Vagina (tissue), 2 donors: ENCODE results near the gene SEMA3E. TPM values are rescaled to one million over a fixed set of nuclear protein-coding genes. Genes with fewer than 3 reads are reported as not detected.

Source experiments
- DNase-seq, 2 donors: peaks; one replicate each; pipeline ENCODE4 v3.0.0-alpha.2; 2017; ENCODE audit errors: extremely low spot score in 2 of 2
- H3K27ac ChIP-seq: fragments of 200-600 bp; sonication (generic); one replicate; pipeline ENCODE4 v1.5.1; 2019
- H3K27me3 ChIP-seq: fragments of 200-600 bp; sonication (generic); one replicate; pipeline ENCODE4 v1.5.1; 2019
- H3K36me3 ChIP-seq, 2 donors: fragments of 200-600 bp; sonication (generic); one replicate each; pipeline ENCODE4 v1.5.1; 2017 to 2019
- H3K4me1 ChIP-seq: fragments of 200-600 bp; sonication (generic); one replicate; pipeline ENCODE4 v1.5.1; 2019
- H3K4me3 ChIP-seq, 2 donors: fragments of 200-600 bp; sonication (generic); 1 replicate in 1 of 2; 2 replicates in 1 of 2; pipeline ENCODE4 v1.5.1; 2016 to 2019
- H3K9me3 ChIP-seq: fragments of 200-600 bp; sonication (generic); one replicate; pipeline ENCODE4 v1.5.1; 2019
- CTCF ChIP-seq, 3 experiments: fragments of 450-650 bp in 2 of 3; fragments of 200-600 bp in 1 of 3; sonication (generic) in 1 of 3; IDR thresholded peaks; one replicate each; pipeline ENCODE4 v1.5.1; 2017 to 2019; ENCODE audit warnings: antibody characterized with exemption in 3 of 3, mild to moderate bottlenecking in 2 of 3, moderate library complexity in 2 of 3
- POLR2A ChIP-seq, 2 donors: fragments of 450-650 bp; IDR thresholded peaks; one replicate each; pipeline ENCODE4 v1.6.1; 2017; ENCODE audit warnings: antibody characterized with exemption in 2 of 2, mild to moderate bottlenecking in 2 of 2, moderate library complexity in 2 of 2
- POLR2AphosphoS5 ChIP-seq, 2 donors: sonication (generic); formaldehyde crosslinking; IDR thresholded peaks; one replicate each; pipeline ENCODE4 v1.9.0; 2017; ENCODE audit warnings: antibody characterized with exemption in 2 of 2, mild to moderate bottlenecking in 2 of 2, low read depth in 1 of 2; ENCODE audit not compliant: insufficient read depth in 1 of 2
- intact Hi-C: fragments of 100-400 bp; cut with DNase I; formaldehyde crosslinking; loops from one replicate; pipeline ENCODE4 v1.15.1; 2023
- total RNA-seq: library from RNA; depleted of rRNA; stranded (reverse); fragments of >200 nt; gene quantifications from one replicate; pipeline ENCODE4 v1.2.3, GENCODE V29; 2016

Gene SEMA3E
- total RNA-seq, 1 donor from 2014 or later = 4.4 TPM

DNA sequence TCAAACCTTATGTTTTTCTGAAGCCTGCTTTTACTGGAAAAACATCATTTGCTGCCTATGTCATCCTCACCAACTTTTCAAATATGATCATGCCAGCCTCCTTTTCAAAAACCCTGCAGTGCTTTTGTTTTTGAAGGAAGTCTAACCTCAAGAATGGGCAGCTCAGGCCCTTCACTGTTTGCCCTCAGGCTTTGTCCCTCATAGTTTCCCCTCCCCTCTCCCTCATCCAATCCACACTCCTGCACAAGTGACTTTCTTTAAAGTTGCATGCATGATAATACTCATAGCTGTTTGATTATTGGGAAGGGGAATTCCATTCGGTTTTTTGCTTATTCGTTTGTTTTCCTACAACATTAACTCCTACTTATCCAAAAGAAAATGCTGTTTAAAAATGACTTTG, 219.4 kb downstream of the SEMA3E start:
- Histone ChIP-seq H3K9me3 (no peaks in the 10 kb centered on the region), H3K27ac (no peak overlapping the region), H3K36me3 (no peaks in the 10 kb centered on the region), H3K4me1 (no peaks in the 10 kb centered on the region), H3K4me3 (no peak overlapping the region), H3K27me3 (no peaks in the 10 kb centered on the region)
- DNase-seq = no peak
- intact Hi-C loops = no loop called here
- TF ChIP-seq CTCF (IDR thresholded peaks at IDR 0.05) (no peak), POLR2AphosphoS5 (IDR thresholded peaks at IDR 0.05; ENCODE audit: insufficient read depth in 1 of 2, low read depth in 1 of 2) (no peak), POLR2A (IDR thresholded peaks at IDR 0.05) (no peak)

DNA sequence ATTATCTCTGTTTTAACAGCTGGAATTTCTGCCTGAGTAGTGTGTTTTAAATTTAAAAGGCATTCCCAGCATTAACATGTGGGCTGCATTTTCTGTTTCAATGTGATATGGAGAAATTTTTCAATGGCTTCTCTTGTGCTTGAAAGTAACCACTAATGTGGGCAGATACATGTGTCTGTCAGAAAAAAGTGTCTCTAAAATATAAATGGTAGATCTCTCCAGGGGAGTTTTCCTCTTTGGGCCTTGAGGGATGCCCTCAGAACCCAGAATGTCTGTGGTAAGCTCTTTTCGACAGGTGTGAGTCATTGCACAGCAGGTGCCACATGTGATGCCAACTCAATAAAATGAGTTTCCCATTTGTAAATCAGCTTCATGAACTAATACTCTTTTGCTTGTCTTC, 221.1 kb downstream of the SEMA3E start:
- no peak for TF ChIP-seq POLR2A (IDR thresholded peaks at IDR 0.05)
- TF ChIP-seq CTCF (IDR thresholded peaks at IDR 0.05) = no peak
- TF ChIP-seq POLR2AphosphoS5 (IDR thresholded peaks at IDR 0.05; ENCODE audit: insufficient read depth in 1 of 2, low read depth in 1 of 2) = no peak
- intact Hi-C loops = no loop called here
- no peaks in the 10 kb centered on the region for H3K9me3 ChIP-seq
- no peaks in the 10 kb centered on the region for H3K27me3 ChIP-seq
- H3K4me1 ChIP-seq = no peaks in the 10 kb centered on the region
- no peaks in the 10 kb centered on the region for H3K36me3 ChIP-seq
- no peak overlapping the region for H3K27ac ChIP-seq
- no peak for DNase-seq
- H3K4me3 ChIP-seq = no peak overlapping the region

- H3K4me3 ChIP-seq = no peak overlapping the region
- H3K4me1 ChIP-seq = no peaks in the 10 kb centered on the region
- no peaks in the 10 kb centered on the region for H3K27me3 ChIP-seq
- TF ChIP-seq POLR2A (IDR thresholded peaks at IDR 0.05) (no peak), POLR2AphosphoS5 (IDR thresholded peaks at IDR 0.05; ENCODE audit: insufficient read depth in 1 of 2, low read depth in 1 of 2) (no peak), CTCF (IDR thresholded peaks at IDR 0.05) (no peak)
- H3K27ac ChIP-seq = no peak overlapping the region
- no peaks in the 10 kb centered on the region for H3K9me3 ChIP-seq
- no peak for DNase-seq
- no peaks in the 10 kb centered on the region for H3K36me3 ChIP-seq
- intact Hi-C loops = no loop called here
Observed at GRCh38 chr7:83426325-83426724, 222.6 kb downstream of the SEMA3E start.

DNA sequence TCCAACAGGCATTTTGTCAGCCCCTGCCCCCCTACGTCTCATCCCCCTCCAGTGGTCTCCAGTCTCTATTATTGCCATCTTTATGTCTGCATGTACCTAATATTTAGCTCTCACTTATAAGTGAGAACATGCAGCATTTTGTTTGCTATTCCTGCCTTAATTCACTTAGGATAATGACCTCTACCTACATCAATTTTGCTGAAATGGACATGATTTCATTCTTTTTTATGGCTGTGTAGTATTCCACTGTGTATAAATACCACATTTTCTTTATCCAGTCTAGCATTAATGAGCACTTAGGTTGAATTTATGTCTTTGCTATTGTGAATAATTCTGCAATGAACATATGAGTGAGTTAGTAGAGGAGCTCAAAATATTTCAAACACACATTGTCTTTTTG, 229.9 kb downstream of the SEMA3E start:
- H3K36me3 ChIP-seq = no peaks in the 10 kb centered on the region
- no peaks in the 10 kb centered on the region for H3K9me3 ChIP-seq
- H3K4me1 ChIP-seq = no peaks in the 10 kb centered on the region
- DNase-seq = no peak
- H3K4me3 ChIP-seq = no peak overlapping the region
- H3K27ac ChIP-seq = no peak overlapping the region
- H3K27me3 ChIP-seq = no peaks in the 10 kb centered on the region
- intact Hi-C loops = no loop called here
- no peak for TF ChIP-seq POLR2A (IDR thresholded peaks at IDR 0.05)
- no peak for TF ChIP-seq CTCF (IDR thresholded peaks at IDR 0.05)
- no peak for TF ChIP-seq POLR2AphosphoS5 (IDR thresholded peaks at IDR 0.05; ENCODE audit: insufficient read depth in 1 of 2, low read depth in 1 of 2)

GRCh38 chr7:83415840-83416239, 233.1 kb downstream of the SEMA3E start:
- no peak for DNase-seq
- Histone ChIP-seq H3K36me3 (no peaks in the 10 kb centered on the region), H3K27me3 (no peaks in the 10 kb centered on the region), H3K4me1 (no peaks in the 10 kb centered on the region), H3K9me3 (no peaks in the 10 kb centered on the region), H3K4me3 (no peak overlapping the region), H3K27ac (no peak overlapping the region)
- TF ChIP-seq POLR2AphosphoS5 (IDR thresholded peaks at IDR 0.05; ENCODE audit: insufficient read depth in 1 of 2, low read depth in 1 of 2) = no peak
- TF ChIP-seq CTCF (IDR thresholded peaks at IDR 0.05) = no peak
- no peak for TF ChIP-seq POLR2A (IDR thresholded peaks at IDR 0.05)
- intact Hi-C loops = no loop called here
